Measurements from ENCODE around the gene SUGP1. TPM values are rescaled to one million over a fixed set of nuclear protein-coding genes. Genes with fewer than 3 reads are reported as not detected.

SUGP1 gene
- total and polyA plus RNA-seq, 2 of the 4 experiments (the other 2 are of a cell fraction): 33.2 to 35.8 TPM

DNA sequence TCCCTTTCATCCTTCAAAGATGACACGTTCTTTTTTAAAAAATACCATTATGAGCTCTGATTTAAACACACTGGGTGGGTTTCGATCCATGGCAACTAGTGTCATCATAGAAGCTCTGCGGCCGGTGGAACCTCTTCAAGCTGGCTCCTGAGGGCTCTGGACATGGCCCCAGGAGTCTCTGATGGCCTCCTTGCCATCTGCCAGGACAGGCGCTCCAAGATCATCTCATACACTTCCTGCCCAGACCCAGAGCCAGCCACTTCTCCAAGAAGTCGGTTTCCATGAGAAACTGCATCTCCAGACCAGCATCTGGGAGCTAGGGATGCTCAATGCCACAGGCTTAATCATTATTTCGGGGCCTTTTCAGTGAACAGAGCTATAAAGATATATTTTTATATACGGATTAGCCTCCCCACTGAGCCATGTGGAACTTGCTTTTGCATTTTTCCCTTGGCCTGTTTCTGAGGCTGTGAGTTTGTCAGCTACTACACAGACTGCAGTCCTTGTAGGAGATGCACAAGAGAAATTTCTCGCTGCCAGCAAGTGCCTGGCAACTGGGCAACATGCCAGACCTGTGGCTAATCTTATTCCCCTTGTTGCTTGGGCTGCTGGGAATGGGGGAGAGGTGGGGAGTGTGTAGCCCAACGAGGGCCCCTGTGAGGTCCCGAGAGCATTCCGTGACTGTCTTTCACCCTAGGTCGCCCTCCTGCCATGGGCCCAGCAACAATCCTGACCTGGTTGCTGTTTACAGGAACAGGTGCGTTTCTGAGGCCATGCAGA, 15.9 kb downstream of the SUGP1 start:
- H3K14ac ChIP-seq (replicated peaks; ENCODE audit: low read depth, low read length): no peak overlapping the region
- H3K9me3 ChIP-seq (ENCODE audit: control insufficient read depth, insufficient read depth, low read length): no peaks in the 10 kb centered on the region
- no peak overlapping the region for H3K4me2 ChIP-seq (ENCODE audit: low read depth, low read length)
- TF ChIP-seq POLR2A (IDR thresholded peaks at IDR 0.05; ENCODE audit: low read depth, low read length): no peak
- TF ChIP-seq CHD1 (IDR thresholded peaks at IDR 0.05; ENCODE audit: low read depth, low read length): no peak
- TF ChIP-seq NFE2L2 (IDR thresholded peaks at IDR 0.05; ENCODE audit: low read depth, low read length): no peak
- no peak for TF ChIP-seq RFX5 (IDR thresholded peaks at IDR 0.05; ENCODE audit: low read depth, low read length)
- TF ChIP-seq USF2 (IDR thresholded peaks at IDR 0.05; ENCODE audit: low read depth, low read length): no peak
- no peak for TF ChIP-seq FOS (IDR thresholded peaks at IDR 0.05; ENCODE audit: low read depth, low read length)
- TF ChIP-seq RAD21 (IDR thresholded peaks at IDR 0.05; ENCODE audit: low read length): no peak
- no peak for TF ChIP-seq CTCF (conservative IDR thresholded peaks at IDR 0.05; ENCODE audit: low read depth, low read length)
- no peak for TF ChIP-seq CEBPB (IDR thresholded peaks at IDR 0.05; ENCODE audit: low read depth, low read length)
- TF ChIP-seq MAFK (IDR thresholded peaks at IDR 0.05; ENCODE audit: low read depth, low read length): no peak
- H2AK9ac ChIP-seq (replicated peaks; ENCODE audit: low read depth, low read length, poor library complexity): no peak overlapping the region
- peaks cover 65% of the 10 kb centered on the region for H3K36me3 ChIP-seq (ENCODE audit: control insufficient read depth, insufficient read depth, low read length)
- H3K27ac ChIP-seq (ENCODE audit: insufficient read depth, low read length): no peak overlapping the region
- H4K8ac ChIP-seq (ENCODE audit: low read depth in 2 of 2, low read length in 2 of 2): no peak overlapping the region
- H2BK15ac ChIP-seq (ENCODE audit: low read depth, low read length): no peak overlapping the region
- H4K5ac ChIP-seq (ENCODE audit: low read depth, low read length): no peak overlapping the region
- DNase-seq (no peak), ATAC-seq (ENCODE audit: low read depth) (no peak)
- dilution Hi-C loops (cut with HindIII; ENCODE audit: low sequenced_read_pairs, unreplicated experiment): no loop called here
- no peak overlapping the region for H3K4ac ChIP-seq (ENCODE audit: low read depth, low read length)
- no peak overlapping the region for H2BK120ac ChIP-seq (ENCODE audit: low read depth, low read length)
- H4K91ac ChIP-seq (ENCODE audit: insufficient read depth, low read depth, low read length): no peak overlapping the region
- H3K18ac ChIP-seq (ENCODE audit: low read depth, low read length): no peak overlapping the region
- peaks cover 0 to 10% of the 10 kb centered on the region in 2 experiments; a peak in 1 of 4 replicates for H3K79me1 ChIP-seq (ENCODE audit: low read depth in 1 of 2, low read length in 2 of 2)
- peaks cover 2% of the 10 kb centered on the region; the same call in 1 of the 2 replicates for H4K20me1 ChIP-seq (ENCODE audit: insufficient read depth, low read length)
- H3K23ac ChIP-seq (ENCODE audit: low read depth, low read length): no peak overlapping the region
- no peaks in the 10 kb centered on the region for H3K4me1 ChIP-seq (ENCODE audit: control insufficient read depth, insufficient read depth, low read length)
- H2AFZ ChIP-seq (replicated peaks; ENCODE audit: low read length, poor library complexity): no peak overlapping the region
- no peak overlapping the region for H3K56ac ChIP-seq (ENCODE audit: extremely low read depth, insufficient read depth, low read length)
- no peak overlapping the region for H3K9ac ChIP-seq (ENCODE audit: low read depth, low read length)
- H3K4me3 ChIP-seq (ENCODE audit: insufficient read depth, low read depth, low read length): no peak overlapping the region
- no peaks in the 10 kb centered on the region for H3K9me1 ChIP-seq (ENCODE audit: insufficient read depth, low read length)
- 90% methylated on average over 7 of the region's 14 CpGs; no CpG with 5 or more reads in 1 of the 2 experiments for WGBS, 2 experiments (ENCODE audit: extremely low coverage in 2 of 2, insufficient read length in 1 of 2)
- H2BK20ac ChIP-seq (ENCODE audit: low read depth, low read length): no peak overlapping the region
- POLR2A ChIA-PET (ENCODE audit: unreplicated experiment): no interaction called here
- no peak overlapping the region for H2BK5ac ChIP-seq (ENCODE audit: low read depth, low read length, poor library complexity, severe bottlenecking)
- in situ Hi-C loops (cut with MboI; ENCODE audit: low sequenced_read_pairs): no loop called here
- intact Hi-C loops (cut with micrococcal nuclease): no loop called here
- H2AK5ac ChIP-seq (ENCODE audit: low read depth, low read length): no peak overlapping the region
- no TSS peak for BruUV-seq (replicated peaks)
- H3K27me3 ChIP-seq (ENCODE audit: control insufficient read depth, insufficient read depth, low read length): no peaks in the 10 kb centered on the region
- CTCF ChIA-PET: interaction anchor here (0.6 kb wide), 1 partner anchor 10 kb away, joined by 7 read pairs; no protein-coding TSS in a partner anchor

All from IMR-90 (cell line).